H1 (cell line): ENCODE measurements around the gene GPC3. TPM values are rescaled to one million over a fixed set of nuclear protein-coding genes. Genes with fewer than 3 reads are reported as not detected.

Experiments used
- CTCF ChIA-PET: fragments of 300-600 bp; sonication (Branson Sonifier 250); formaldehyde crosslinking; loops from one replicate; lab custom pipeline; 2021; ENCODE audit not compliant: partially characterized antibody; lab: Charles Lee
- POLR2A ChIA-PET: fragments of 300-600 bp; sonication (Branson Sonifier 250); formaldehyde crosslinking; loops from one replicate; lab custom pipeline; 2021; ENCODE audit warnings: inconsistent platforms; ENCODE audit not compliant: partially characterized antibody; lab: Charles Lee
- DNase-seq, 2 experiments: peaks; one replicate each; pipeline versions ENCODE4 v3.0.0 to v3.0.0-alpha.2; 2010 to 2022; ENCODE audit warnings: low spot score in 2 of 2, low read depth in 1 of 2, mixed read lengths in 1 of 2
- FAIRE-seq: peaks from 2 replicates; lab custom pipeline; 2011; peaks lifted over from hg19 to GRCh38; lab: Jason Lieb, UNC
- H2AFZ ChIP-seq: 2 replicates; pipeline ENCODE4 v1.8.1; 2012; ENCODE audit warnings: low read length, inconsistent platforms
- H2AK5ac ChIP-seq: 2 replicates; pipeline ENCODE4 v1.6.1; 2013; ENCODE audit warnings: low read depth, low read length
- H2BK120ac ChIP-seq: replicated peaks from 2 replicates; pipeline ENCODE3; 2013; ENCODE audit warnings: low read depth, low read length, inconsistent platforms
- H2BK12ac ChIP-seq: 2 replicates; pipeline ENCODE4 v1.6.1; 2013; ENCODE audit warnings: low read depth, low read length
- H2BK15ac ChIP-seq: 2 replicates; pipeline ENCODE4 v1.6.1; 2013; ENCODE audit warnings: low read length
- H2BK20ac ChIP-seq: 2 replicates; pipeline ENCODE4 v1.6.1; 2013; ENCODE audit warnings: low read length
- H2BK5ac ChIP-seq: 2 replicates; pipeline ENCODE4 v1.6.1; 2013; ENCODE audit warnings: low read depth, low read length
- H3K14ac ChIP-seq: 2 replicates; pipeline ENCODE4 v1.6.1; 2013; ENCODE audit warnings: inconsistent platforms; ENCODE audit not compliant: insufficient read length
- H3K18ac ChIP-seq: 2 replicates; pipeline ENCODE4 v1.6.1; 2013; ENCODE audit warnings: low read length; ENCODE audit errors: extremely low read depth
- H3K23ac ChIP-seq: 2 replicates; pipeline ENCODE4 v1.6.1; 2013; ENCODE audit warnings: inconsistent platforms; ENCODE audit not compliant: insufficient read length
- H3K23me2 ChIP-seq: 2 replicates; pipeline ENCODE4 v1.6.1; 2013; ENCODE audit warnings: low read depth, low read length
- H3K27ac ChIP-seq: 2 replicates; pipeline ENCODE4 v1.6.1; 2011; ENCODE audit warnings: low read depth, low read length, inconsistent platforms
- H3K27me3 ChIP-seq, 4 experiments: replicated peaks in 1 of 4; 1 replicate in 1 of 4; 2 replicates in 3 of 4; pipeline versions ENCODE4 v1.6.1 to v1.8.1; 2011 to 2013; ENCODE audit warnings: low read length in 3 of 4, mild to moderate bottlenecking in 3 of 4, inconsistent platforms in 2 of 4, mixed read lengths in 2 of 4, moderate library complexity in 1 of 4; ENCODE audit not compliant: control insufficient read depth in 3 of 4, insufficient read depth in 3 of 4; ENCODE audit errors: extremely low read depth in 1 of 4
- H3K36me3 ChIP-seq, 4 experiments: 2 replicates each; pipeline versions ENCODE4 v1.6.1 to v1.8.1; 2011 to 2013; ENCODE audit warnings: mild to moderate bottlenecking in 4 of 4, low read length in 3 of 4, moderate library complexity in 2 of 4, control low read depth in 1 of 4, inconsistent platforms in 1 of 4; ENCODE audit not compliant: insufficient read depth in 4 of 4, control insufficient read depth in 2 of 4
- H3K4ac ChIP-seq: replicated peaks from 2 replicates; pipeline ENCODE3; 2013; ENCODE audit warnings: low read length, low read depth, mixed read lengths, inconsistent platforms; ENCODE audit not compliant: insufficient read length
- H3K4me1 ChIP-seq, 4 experiments: replicated peaks in 1 of 4; 1 replicate in 1 of 4; 2 replicates in 3 of 4; pipeline versions ENCODE4 v1.6.1 to v1.8.1; 2011 to 2013; ENCODE audit warnings: low read length in 3 of 4, inconsistent platforms in 2 of 4, mixed read lengths in 1 of 4; ENCODE audit not compliant: insufficient read depth in 4 of 4, control insufficient read depth in 3 of 4
- H3K4me2 ChIP-seq, 2 experiments: 2 replicates each; pipeline versions ENCODE4 v1.6.1 to v1.8.1; 2011 to 2013; ENCODE audit warnings: low read depth in 2 of 2, low read length in 2 of 2, control low read depth in 1 of 2, inconsistent platforms in 1 of 2, mild to moderate bottlenecking in 1 of 2; ENCODE audit not compliant: insufficient read depth in 1 of 2
- H3K4me3 ChIP-seq, 4 experiments: fragments of 200-600, 300-600 bp in 1 of 4; sonication (generic), shearing (Covaris generic), sonication (Bioruptor Twin) in 1 of 4; 2 replicates each; pipeline versions ENCODE4 v1.5.1 to v1.8.1; 2011 to 2016; ENCODE audit warnings: low read length in 4 of 4, low read depth in 3 of 4, control low read depth in 2 of 4, inconsistent platforms in 2 of 4, mild to moderate bottlenecking in 2 of 4, mixed read lengths in 1 of 4, moderate library complexity in 1 of 4; ENCODE audit not compliant: insufficient read depth in 2 of 4; ENCODE audit errors: extremely low read depth in 1 of 4
- H3K56ac ChIP-seq: replicated peaks from 2 replicates; pipeline ENCODE3; 2013; ENCODE audit warnings: low read depth, mild to moderate bottlenecking, mixed read lengths, low read length, inconsistent platforms; ENCODE audit not compliant: insufficient read length
- H3K79me1 ChIP-seq: 2 replicates; pipeline ENCODE4 v1.6.1; 2013; ENCODE audit warnings: low read depth, low read length, control low read depth
- H3K79me2 ChIP-seq, 2 experiments: 2 replicates each; pipeline versions ENCODE4 v1.6.1 to v1.8.1; 2012 to 2013; ENCODE audit warnings: low read length in 2 of 2, mild to moderate bottlenecking in 2 of 2, inconsistent platforms in 1 of 2; ENCODE audit not compliant: insufficient read depth in 2 of 2, control insufficient read depth in 1 of 2
- H3K9ac ChIP-seq, 4 experiments: replicated peaks in 1 of 4; 1 replicate in 1 of 4; 2 replicates in 3 of 4; pipeline versions ENCODE4 v1.6.1 to v1.8.1; 2011 to 2013; ENCODE audit warnings: low read depth in 3 of 4, low read length in 3 of 4, control low read depth in 2 of 4, mild to moderate bottlenecking in 2 of 4, moderate library complexity in 2 of 4, inconsistent platforms in 1 of 4; ENCODE audit errors: extremely low read depth in 1 of 4
- H3K9me3 ChIP-seq, 2 experiments: 2 replicates each; pipeline versions ENCODE4 v1.6.1 to v1.8.1; 2012 to 2013; ENCODE audit warnings: mild to moderate bottlenecking in 2 of 2, moderate library complexity in 2 of 2, control low read depth in 1 of 2, inconsistent platforms in 1 of 2, low read depth in 1 of 2, low read length in 1 of 2, mixed read lengths in 1 of 2; ENCODE audit not compliant: insufficient read depth in 2 of 2
- H4K20me1 ChIP-seq, 2 experiments: replicated peaks in 1 of 2; 2 replicates each; pipeline versions ENCODE3 to v1.8.1; 2011 to 2013; ENCODE audit warnings: inconsistent platforms in 2 of 2, low read length in 2 of 2, mild to moderate bottlenecking in 1 of 2; ENCODE audit not compliant: insufficient read depth in 2 of 2, control insufficient read depth in 1 of 2
- H4K5ac ChIP-seq: 2 replicates; pipeline ENCODE4 v1.6.1; 2013; ENCODE audit warnings: low read length, low read depth, mixed read lengths, inconsistent platforms; ENCODE audit not compliant: insufficient read length
- H4K8ac ChIP-seq: 2 replicates; pipeline ENCODE4 v1.8.0; 2013; ENCODE audit warnings: mild to moderate bottlenecking, moderate library complexity, low read length, inconsistent platforms; ENCODE audit not compliant: insufficient read depth; ENCODE audit errors: extremely low read depth
- H4K91ac ChIP-seq: replicated peaks from 2 replicates; pipeline ENCODE3; 2013; ENCODE audit warnings: low read length, mixed read lengths, inconsistent platforms; ENCODE audit not compliant: insufficient read length
- CREB1 ChIP-seq: IDR thresholded peaks from 2 replicates; pipeline ENCODE4 v1.6.1; 2012; ENCODE audit warnings: inconsistent platforms
- CTBP2 ChIP-seq: IDR thresholded peaks from 2 replicates; pipeline ENCODE4 v1.7.0; 2011; ENCODE audit warnings: borderline replicate concordance, mild to moderate bottlenecking, moderate library complexity, mixed read lengths, low read length; ENCODE audit not compliant: insufficient read depth, insufficient read length
- HDAC6 ChIP-seq: IDR thresholded peaks from one replicate; pipeline ENCODE4 v1.7.1; 2012; ENCODE audit warnings: low read depth, mild to moderate bottlenecking, inconsistent platforms, low read length, moderate library complexity
- JUN ChIP-seq: IDR thresholded peaks from 2 replicates; pipeline ENCODE4 v1.6.1; 2011; ENCODE audit warnings: low read depth, mild to moderate bottlenecking, improper control_type of control experiment, low read length
- SIX5 ChIP-seq: IDR thresholded peaks from 2 replicates; pipeline ENCODE4 v1.6.1; 2011; ENCODE audit warnings: mild to moderate bottlenecking, low read depth, low read length
- SRF ChIP-seq: IDR thresholded peaks from 2 replicates; pipeline ENCODE4 v1.6.1; 2011; ENCODE audit warnings: mild to moderate bottlenecking, low read depth, low read length, moderate library complexity
- TBP ChIP-seq: IDR thresholded peaks from 2 replicates; pipeline ENCODE4 v1.6.1; 2011; ENCODE audit warnings: low read depth, low read length, improper control_type of control experiment
- ZNF274 ChIP-seq: IDR thresholded peaks from 2 replicates; pipeline ENCODE4 v1.7.0; 2012; ENCODE audit warnings: low read length, borderline replicate concordance; ENCODE audit errors: extremely low read depth
- WGBS, 2 experiments: shearing (Covaris generic) in 1 of 2; methylation state at CpG; one replicate each; pipeline versions ENCODE4 v1.1.6 to v1.1.7; 2013 to 2015; ENCODE audit warnings: low lambda C conversion rate in 2 of 2, mixed read lengths in 2 of 2, inconsistent platforms in 1 of 2, low coverage in 1 of 2, missing lambda C conversion rate in 1 of 2; ENCODE audit not compliant: insufficient replicate concordance in 2 of 2, insufficient coverage in 1 of 2, insufficient read length in 1 of 2; ENCODE audit errors: extremely low coverage in 1 of 2, missing lambda C conversion rate in 1 of 2; 5-methylcytosine and 5-hydroxymethylcytosine counted together
- polyA plus RNA-seq, 7 experiments: library from polyadenylated mRNA; depleted of rRNA in 3 of 7; stranded (reverse) in 5 of 7; unstranded in 2 of 7; fragments of >200 nt in 5 of 7; fragments of 200-250 nt in 2 of 7; gene quantifications; 1 replicate in 5 of 7; 2 replicates in 1 of 7; 4 replicates in 1 of 7; pipeline versions ENCODE4 v1.2.1 to v1.2.3, GENCODE V29; 2011 to 2013; ENCODE audit warnings: missing spikeins in 2 of 7, mixed read lengths in 2 of 7
- total RNA-seq: library from RNA; stranded (reverse); fragmentation: NEBNext Ultra II Directional; extraction: Animal tissue kit (Norgen Biotek cat#: 25700); gene quantifications from 2 replicates; pipeline ENCODE4 v1.2.1, GENCODE V29; 2021
- TF ChIP-seq, protein P1 (sequence below): IDR thresholded peaks from 2 replicates; pipeline ENCODE4 v1.6.1; 2011; ENCODE audit warnings: low read depth, mild to moderate bottlenecking, low read length; ENCODE audit not compliant: insufficient read depth

Gene GPC3
- total and polyA plus RNA-seq, 2 of the 8 experiments (the other 6 are each of a cell fraction or from before 2014, with no cell fraction given) = 64.8 to 71.9 TPM

DNA sequence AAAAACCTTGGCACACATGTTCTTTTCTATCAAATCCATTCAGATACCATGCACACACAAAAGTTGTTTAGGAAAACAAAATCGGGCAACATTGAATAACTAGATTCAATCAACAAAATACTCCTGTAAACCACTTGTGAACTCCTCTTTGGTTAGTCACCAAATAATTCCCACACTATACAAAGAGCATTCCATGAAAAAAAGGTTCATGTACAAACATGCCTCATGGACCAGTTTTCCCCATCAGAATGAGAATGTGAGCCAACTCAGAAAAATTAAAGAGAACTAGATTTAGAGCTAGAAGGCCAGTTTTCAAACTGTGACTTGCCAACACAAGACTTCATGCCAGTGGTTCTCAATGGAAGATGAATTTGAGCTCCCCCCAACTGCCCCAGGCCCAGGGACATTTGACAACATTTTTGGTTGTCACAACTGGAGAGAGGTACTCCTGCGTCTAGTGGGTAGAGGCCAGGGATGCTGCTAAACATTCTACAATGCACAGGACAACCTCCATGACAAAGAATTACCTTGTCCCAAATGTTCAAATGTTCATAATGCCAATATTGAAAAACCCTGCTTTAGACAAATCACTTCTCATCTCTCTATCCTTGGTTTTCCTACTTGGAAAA lies 55.4 kb downstream of the GPC3 start:
- peak; percentile 32 for FAIRE-seq

More for the DNA sequence above, 55.4 kb downstream of the GPC3 start:
- H3K4ac ChIP-seq = no peak overlapping the region
- no peaks in the 10 kb centered on the region for H3K23me2 ChIP-seq
- DNase-seq = no peak
- no peak overlapping the region for H3K14ac ChIP-seq
- no peaks in the 10 kb centered on the region for H3K27me3 ChIP-seq
- WGBS, 2 experiments = 89% methylated on average over 2 of the region's 2 CpGs; no CpG with 5 or more reads in 1 of the 2 experiments
- no peak overlapping the region for H3K56ac ChIP-seq
- H2AFZ ChIP-seq = no peak overlapping the region
- H4K8ac ChIP-seq = no peak overlapping the region
- no peak overlapping the region for H3K27ac ChIP-seq
- no peak overlapping the region for H4K91ac ChIP-seq
- H2BK15ac ChIP-seq = no peak overlapping the region
- H2BK12ac ChIP-seq = no peak overlapping the region
- H4K5ac ChIP-seq = no peak overlapping the region
- no peak overlapping the region for H3K23ac ChIP-seq
- no peak overlapping the region for H3K18ac ChIP-seq
- H3K9ac ChIP-seq = no peak overlapping the region
- H4K20me1 ChIP-seq = no peaks in the 10 kb centered on the region
- no peak overlapping the region for H3K4me2 ChIP-seq
- CTCF ChIA-PET = no interaction called here
- H3K79me2 ChIP-seq = no peaks in the 10 kb centered on the region
- no peaks in the 10 kb centered on the region for H3K9me3 ChIP-seq
- no peak overlapping the region for H2BK20ac ChIP-seq
- H2AK5ac ChIP-seq = no peak overlapping the region
- POLR2A ChIA-PET = no interaction called here
- H3K4me3 ChIP-seq = no peak overlapping the region
- H2BK5ac ChIP-seq = no peak overlapping the region
- H2BK120ac ChIP-seq = no peak overlapping the region
- TF ChIP-seq, protein P1, sequence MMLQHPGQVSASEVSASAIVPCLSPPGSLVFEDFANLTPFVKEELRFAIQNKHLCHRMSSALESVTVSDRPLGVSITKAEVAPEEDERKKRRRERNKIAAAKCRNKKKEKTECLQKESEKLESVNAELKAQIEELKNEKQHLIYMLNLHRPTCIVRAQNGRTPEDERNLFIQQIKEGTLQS = no peak
- no peak for TF ChIP-seq TBP
- TF ChIP-seq CREB1 = no peak
- no peak for TF ChIP-seq SIX5
- no peak for TF ChIP-seq ZNF274
- TF ChIP-seq SRF = no peak
- TF ChIP-seq JUN = no peak
- no peak for TF ChIP-seq CTBP2
- TF ChIP-seq HDAC6 = no peak
- H3K4me1 ChIP-seq = peaks cover 0 to 4% (median 0%) of the 10 kb centered on the region in 4 experiments; a peak in 1 of 7 replicates
- H3K36me3 ChIP-seq = peaks cover 0 to 3% (median 0%) of the 10 kb centered on the region in 4 experiments; a peak in 1 of 8 replicates
- no peaks in the 10 kb centered on the region for H3K79me1 ChIP-seq
